HEK293T (cell line): ENCODE results near the gene LYRM4.

Experiments used
- BHLHE40 ChIP-seq: fragments of 450-650 bp; IDR thresholded peaks from 2 replicates; pipeline ENCODE4 v1.6.1; 2016; ENCODE audit warnings: mild to moderate bottlenecking, moderate library complexity, borderline replicate concordance
- ELF4 ChIP-seq: fragments of 450-650 bp; IDR thresholded peaks from 2 replicates; pipeline ENCODE4 v1.6.1; 2017; ENCODE audit warnings: antibody characterized with exemption
- FOXK2 ChIP-seq: fragments of 450-650 bp; IDR thresholded peaks from 2 replicates; pipeline ENCODE4 v1.6.1; 2016; ENCODE audit warnings: mild to moderate bottlenecking
- LEF1 ChIP-seq: fragments of 450-650 bp; IDR thresholded peaks from 2 replicates; pipeline ENCODE4 v1.6.1; 2017; ENCODE audit warnings: mild to moderate bottlenecking, borderline replicate concordance
- NFRKB ChIP-seq: fragments of 450-650 bp; IDR thresholded peaks from 2 replicates; pipeline ENCODE4 v1.6.1; 2016; ENCODE audit warnings: mild to moderate bottlenecking, moderate library complexity
- SP1 ChIP-seq: fragments of 450-650 bp; IDR thresholded peaks from 2 replicates; pipeline ENCODE4 v1.6.1; 2017
- SUZ12 ChIP-seq: fragments of 450-650 bp; IDR thresholded peaks from 2 replicates; pipeline ENCODE4 v1.6.1; 2016; ENCODE audit warnings: mild to moderate bottlenecking
- TARDBP ChIP-seq: fragments of 450-650 bp; IDR thresholded peaks from 2 replicates; pipeline ENCODE4 v1.6.1; 2016
- ZNF384 ChIP-seq: fragments of 450-650 bp; IDR thresholded peaks from 2 replicates; pipeline ENCODE4 v1.6.1; 2016
- TF ChIP-seq, protein P1 (sequence below): fragments of 450-650 bp; IDR thresholded peaks from 2 replicates; pipeline ENCODE4 v1.6.1; 2016

DNA sequence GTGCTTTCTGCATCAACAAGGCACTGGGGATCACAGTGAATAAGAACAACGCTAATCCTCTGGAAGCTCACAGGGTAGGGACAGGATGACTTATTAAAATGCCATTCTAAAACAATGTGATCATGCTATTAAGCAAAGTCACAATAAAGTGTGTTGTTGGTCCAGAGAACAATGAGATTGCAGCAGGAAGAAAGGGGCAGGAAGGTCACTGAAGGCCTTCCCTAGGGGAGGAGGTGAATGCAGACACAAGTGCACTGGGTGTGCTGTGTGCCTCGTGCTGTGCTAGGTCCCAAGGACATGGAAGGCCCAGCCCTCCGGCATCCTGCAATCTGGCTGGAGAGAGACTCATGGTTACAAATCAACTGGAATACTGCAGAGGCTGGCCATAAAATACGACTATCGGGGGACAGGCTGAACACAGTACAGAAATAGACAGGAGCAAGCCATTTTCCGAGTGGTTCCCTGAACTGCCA, 55.7 kb downstream of the LYRM4 start:
- TF ChIP-seq BHLHE40 (no peak), ELF4 (no peak), FOXK2 (no peak), ZNF384 (no peak), NFRKB (no peak), TARDBP (no peak), SP1 (no peak), LEF1 (no peak), SUZ12 (no peak)
- TF ChIP-seq, protein P1, sequence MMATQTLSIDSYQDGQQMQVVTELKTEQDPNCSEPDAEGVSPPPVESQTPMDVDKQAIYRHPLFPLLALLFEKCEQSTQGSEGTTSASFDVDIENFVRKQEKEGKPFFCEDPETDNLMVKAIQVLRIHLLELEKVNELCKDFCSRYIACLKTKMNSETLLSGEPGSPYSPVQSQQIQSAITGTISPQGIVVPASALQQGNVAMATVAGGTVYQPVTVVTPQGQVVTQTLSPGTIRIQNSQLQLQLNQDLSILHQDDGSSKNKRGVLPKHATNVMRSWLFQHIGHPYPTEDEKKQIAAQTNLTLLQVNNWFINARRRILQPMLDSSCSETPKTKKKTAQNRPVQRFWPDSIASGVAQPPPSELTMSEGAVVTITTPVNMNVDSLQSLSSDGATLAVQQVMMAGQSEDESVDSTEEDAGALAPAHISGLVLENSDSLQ: no peak
